Measurements from ENCODE around the gene NKAIN2.

- no peak for TF ChIP-seq CTCF (IDR thresholded peaks at IDR 0.05)
- TF ChIP-seq POLR2A (IDR thresholded peaks at IDR 0.05), result no peak
Measured at GRCh38 chr6:123759472-123759871, 44.2 kb upstream of the NKAIN2 start.

Data from thyroid gland (tissue), 4 donors.